Hematopoietic multipotent progenitor cell treated with erythropoietin and hydrocortisone succinate and interleukin-3 and kit ligand, for 8 days (in vitro differentiated cells): ENCODE measurements around the gene ACRBP.
"Not testable (repeated sequence)": the region's sequence is repeated elsewhere in the genome, so short reads cannot be mapped to it uniquely, and the experiment has no call there.

ENCODE experiments used
- DNase-seq: peaks from one replicate; pipeline ENCODE4 v3.0.0-alpha.2; 2015

Gene ACRBP

DNA sequence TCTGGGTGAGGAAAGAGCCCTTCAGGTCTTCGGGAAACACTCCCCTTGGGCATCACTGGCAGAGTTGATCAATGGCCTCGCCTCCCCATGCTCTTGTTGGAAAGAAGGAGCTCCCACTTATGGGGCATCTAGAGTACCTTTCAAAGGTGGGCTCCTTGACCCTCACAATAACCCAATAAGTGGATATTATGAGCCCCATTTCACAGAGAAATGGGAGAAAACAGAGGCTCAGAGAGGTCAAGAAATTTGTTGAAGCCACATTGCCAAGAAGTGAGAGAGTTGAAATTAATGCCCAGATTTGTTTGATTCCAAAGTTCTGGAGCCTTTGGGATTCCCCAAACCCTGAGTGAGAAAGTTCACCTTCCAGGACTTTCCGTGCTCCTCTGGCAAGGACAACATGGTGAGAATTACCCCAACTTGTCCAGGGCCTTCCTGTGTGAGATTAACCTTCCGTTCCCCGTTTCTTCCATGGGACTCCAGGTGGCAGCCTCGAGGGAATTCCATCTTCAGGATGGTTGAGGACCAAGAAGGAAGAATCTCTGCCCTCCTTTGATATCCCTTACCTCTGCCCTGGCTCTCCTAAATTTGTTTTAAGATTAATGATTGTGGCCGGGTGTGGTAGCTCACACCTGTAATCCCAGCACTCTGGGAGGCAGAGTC lies 32.6 kb downstream of the ACRBP start:
- DNase-seq = no peak

DNA sequence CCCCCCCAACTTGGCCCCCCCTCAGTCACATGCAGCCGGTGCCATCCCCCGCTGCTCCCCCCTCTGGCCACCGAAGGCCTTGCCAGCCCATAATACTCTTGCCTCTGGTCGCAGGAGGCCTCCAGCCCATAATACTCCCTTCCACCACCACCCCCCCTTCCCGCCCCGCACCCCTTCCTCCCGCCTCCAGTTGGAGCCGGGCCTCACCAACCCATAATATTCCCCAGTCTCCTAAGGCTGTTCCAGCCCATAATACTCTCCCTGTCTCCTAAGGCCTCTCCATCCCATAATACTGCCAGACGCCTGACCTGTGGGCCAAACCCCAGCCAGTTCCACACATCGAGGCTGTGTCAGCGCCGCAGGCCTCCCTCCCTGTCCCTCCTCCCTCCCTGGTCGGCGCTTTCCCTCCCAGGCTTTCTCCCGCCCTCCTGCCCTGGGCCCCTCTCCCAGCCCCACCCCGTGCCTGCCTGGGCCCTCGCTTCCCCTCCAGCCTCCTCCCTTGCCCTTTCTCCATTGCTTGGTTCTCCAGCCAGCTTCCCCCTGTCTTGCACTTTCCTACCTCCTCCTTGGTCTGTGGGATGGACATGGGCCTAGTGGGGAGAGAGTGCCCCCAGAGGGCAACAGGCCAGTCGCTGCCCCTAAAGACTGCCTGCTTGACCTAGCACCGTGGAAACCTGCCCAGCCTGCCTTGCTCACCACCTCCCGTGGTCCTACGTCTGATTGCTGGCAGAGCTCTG lies 33.3 kb downstream of the ACRBP start:
- DNase-seq = peak; percentile 98

DNA sequence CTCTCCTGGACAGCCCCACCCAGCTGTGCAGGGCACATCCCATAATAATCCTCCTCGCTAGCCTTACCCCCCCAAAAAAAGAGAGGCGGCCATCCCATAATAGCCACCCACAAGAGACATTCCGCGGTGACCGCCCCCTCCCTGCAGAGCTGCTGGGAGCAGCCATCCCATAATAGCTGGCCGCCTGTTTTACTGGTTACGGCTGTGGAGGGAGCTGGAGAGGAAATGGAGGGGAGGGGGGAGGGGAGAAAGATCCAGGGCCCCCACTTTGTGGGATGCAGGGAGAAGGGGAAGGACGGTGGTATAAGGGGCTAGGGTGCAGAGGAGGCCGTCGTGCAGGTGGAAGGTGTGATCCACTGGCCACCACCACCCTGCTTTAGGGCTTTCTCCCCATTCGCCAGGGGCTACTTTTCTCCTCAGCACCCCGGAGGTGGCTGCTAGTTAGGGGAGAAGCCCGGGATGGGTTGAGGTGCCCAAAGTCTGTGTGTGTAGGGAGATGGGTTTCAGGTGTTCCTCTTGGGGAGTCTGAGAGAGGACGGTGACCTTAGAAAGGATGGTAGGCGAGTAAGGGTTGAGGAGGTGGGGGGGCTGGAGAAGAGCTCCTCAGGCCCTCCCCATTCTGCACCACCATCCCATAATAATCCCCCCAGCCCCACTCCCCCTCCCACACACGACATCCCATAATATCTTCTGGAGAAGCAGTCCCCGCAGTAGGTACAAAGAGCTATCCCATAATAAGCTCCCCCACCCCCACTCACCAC lies 34.0 kb downstream of the ACRBP start:
- peak; percentile 95 for DNase-seq

DNA sequence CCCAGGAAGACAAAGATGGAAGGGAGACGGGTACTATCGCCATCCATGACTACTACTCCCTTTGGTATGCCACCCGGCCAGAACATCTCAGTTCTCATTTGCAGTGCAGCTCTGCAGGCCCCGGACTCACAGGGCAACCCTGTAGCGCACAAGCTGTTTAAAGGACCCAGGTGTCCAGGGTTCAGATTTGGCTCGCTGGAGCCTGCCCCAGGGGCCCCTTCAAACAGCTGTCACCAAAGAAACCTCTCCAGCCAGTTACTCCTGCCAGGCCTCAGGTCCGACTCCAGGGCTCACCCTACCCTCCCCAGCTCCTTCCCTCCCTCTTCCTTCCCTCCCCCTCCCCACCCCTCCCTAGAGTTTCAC lies 34.6 kb downstream of the ACRBP start:
- DNase-seq = no peak

DNA sequence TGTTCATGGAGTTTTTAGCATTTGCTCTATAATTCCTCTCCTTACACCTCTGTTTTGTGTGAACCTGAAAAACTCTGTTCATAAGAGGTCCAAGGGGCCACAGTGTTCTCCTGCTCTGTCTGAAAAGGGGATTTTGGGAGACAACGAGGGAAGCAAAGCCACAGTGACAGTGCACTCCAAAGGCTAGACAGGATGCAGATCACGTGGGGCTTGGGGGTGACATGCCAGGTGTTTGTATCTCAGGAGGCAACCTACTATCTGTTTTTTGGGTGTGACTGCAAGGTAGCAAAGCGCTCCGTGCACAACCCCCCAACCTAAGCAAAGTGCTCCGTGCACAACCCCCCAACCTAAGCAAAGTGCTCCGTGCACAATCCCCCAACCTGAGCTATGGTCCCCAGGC lies 35.0 kb downstream of the ACRBP start:
- peak; percentile 27 for DNase-seq

DNA sequence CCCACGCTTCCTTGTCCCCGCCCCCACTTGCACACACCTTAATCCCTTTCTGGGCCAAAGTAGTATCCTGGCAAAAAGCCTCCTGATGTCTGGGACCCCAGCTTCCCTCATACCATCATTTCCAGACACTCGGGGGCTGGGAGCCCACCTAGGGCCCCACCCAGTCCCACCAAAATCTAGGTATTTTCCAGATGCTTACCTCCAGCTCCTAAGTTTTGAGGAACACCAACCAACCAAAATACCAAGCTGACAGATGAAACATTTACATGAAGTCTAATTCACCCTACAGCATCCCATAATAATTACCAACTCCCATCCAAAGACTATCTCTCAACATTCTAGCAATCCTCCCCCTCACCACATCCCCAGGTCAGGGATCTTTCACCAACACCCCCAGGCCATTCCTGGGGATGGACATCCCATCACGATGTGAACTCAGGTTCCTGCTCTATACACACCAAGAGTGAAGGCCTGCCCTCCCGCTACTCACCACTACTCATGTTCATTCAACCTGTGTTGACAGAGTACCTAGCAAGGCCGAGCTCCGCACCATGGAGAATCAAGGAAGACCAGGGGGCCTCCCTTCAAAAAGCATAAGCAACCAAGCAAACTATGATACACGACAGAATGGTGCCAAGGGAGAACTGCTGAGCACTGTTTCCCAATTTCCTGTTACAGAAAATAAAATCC lies 38.5 kb downstream of the ACRBP start:
- peak; percentile 36 for DNase-seq

DNA sequence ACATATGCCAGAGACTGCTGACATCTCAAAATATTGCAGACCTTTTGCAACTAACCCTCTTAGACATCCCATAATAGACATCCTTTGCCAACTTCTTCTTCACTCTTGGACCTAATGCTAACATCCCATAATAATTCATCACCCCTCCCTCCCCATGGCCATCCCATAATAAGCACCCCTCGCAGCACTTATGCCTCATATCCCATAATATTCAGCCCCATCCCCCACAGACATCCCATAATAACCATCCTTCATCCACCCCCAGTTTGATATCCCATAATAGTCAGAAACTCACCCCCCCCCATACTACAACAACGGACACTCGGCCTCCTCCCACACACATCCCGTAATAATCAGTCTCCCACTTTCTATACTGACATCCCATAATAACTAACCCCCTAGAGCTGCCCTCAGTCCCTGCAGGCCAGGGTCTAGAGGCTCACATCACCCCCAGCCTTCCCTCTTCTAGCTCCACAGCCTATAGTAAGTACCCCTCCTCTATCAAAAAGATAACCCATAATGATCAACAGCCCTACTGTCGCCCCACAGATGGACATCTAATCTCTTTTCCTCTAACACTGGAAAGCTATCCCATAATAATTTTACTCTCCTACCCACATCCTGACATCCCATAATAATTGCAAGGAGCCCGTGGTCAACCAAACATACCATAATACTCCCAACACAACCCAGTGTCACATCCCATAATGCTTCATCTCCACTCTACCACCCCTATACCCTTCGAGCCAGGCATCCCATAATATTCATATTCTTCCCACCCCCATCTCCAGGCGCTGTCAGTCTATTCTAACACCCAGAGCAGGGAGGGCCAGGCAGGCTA lies 39.3 kb downstream of the ACRBP start:
- DNase-seq = peak; percentile 97

- DNase-seq = peak; percentile 23
These were observed 40.7 kb downstream of the ACRBP start for GRCh38 chr12:6606331-6607131.

- DNase-seq = peak; percentile 76
These were observed 41.6 kb downstream of the ACRBP start for GRCh38 chr12:6605421-6606330.

DNA sequence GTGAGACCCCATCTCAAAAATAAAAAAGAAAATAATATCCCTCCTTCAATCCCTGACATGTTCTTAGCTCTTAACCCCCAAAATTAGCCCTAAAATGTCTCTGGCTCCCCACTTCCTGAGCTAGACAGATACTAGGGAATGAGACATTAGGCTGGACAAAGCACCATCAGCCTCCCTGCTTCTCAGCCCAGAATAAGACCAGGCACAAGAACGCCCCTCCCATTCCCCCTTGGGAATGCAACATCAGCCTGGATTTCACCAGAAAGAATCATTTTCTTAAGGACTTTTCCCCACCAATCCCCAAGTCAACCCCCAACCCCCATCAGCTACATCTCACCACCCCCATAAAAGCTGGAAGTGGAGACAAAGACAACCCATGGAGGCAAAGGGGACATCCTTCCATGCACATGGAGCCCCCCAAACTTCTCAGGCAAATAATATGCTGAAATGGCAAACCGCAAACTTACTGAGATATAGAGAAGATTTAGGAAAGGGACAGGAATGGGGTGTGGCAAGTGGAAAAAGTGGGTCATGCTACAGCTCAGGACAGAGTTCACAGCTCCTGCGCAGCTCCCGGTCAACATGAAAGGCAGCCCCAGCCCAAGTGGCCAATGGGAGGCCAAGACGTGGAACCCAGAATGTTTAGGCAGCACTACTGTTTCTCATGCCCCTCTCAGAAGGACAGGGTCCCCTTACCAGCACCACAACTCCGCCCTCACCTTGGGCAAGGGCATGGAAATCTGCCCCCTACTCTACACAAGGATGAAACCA lies 42.8 kb downstream of the ACRBP start:
- DNase-seq = no peak

GRCh38 chr12:6603095-6603567 lies 44.1 kb downstream of the ACRBP start:
- DNase-seq = peak; percentile 47

GRCh38 chr12:6602526-6602925 lies 44.7 kb downstream of the ACRBP start:
- no peak for DNase-seq

DNA sequence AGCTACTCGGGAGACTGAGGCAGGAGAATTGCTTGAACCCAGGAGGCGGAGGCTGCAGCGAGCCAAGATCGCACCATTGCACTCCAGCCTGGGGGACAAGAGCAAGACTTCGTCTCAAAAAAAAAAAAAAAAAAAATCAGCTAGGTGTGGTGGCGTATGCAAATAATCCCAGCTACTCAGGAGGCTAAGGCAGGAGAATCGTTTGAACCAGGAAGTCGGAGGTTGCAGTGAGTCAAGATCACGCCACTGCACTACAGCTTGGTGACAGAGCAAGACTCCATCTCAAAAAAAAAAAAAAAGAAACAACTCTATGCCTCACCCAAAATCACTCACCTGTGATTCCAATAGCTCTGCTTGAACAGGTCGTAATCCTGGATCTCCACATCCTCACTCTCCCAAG lies 51.6 kb downstream of the ACRBP start:
- not testable (repeated sequence) for DNase-seq

DNA sequence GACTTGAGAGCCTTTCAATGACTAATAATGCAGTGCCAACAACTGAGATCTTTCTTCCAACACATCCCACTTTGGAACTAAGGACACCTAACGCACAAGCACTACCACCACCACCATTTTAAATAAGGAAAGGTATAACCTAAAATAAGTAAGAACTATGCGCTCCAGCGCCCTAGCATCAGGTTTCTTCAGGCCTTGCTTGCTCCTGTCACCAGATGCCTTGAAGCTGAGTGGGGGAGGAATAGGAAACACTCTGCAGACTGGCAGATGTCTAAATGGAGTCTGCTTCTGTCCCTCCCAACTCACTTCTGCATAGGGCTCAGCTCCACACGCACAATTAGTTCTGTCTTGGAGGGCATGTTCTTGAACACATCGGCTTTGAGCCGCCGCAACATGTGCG lies 55.1 kb downstream of the ACRBP start:
- DNase-seq = no peak
